Bronchial epithelial cell (primary cell): Measurements from ENCODE around the gene NEURL1. TPM values are rescaled to one million over a fixed set of nuclear protein-coding genes. Genes with fewer than 3 reads are reported as not detected.

Source experiments
- DNase-seq: peaks from one replicate; pipeline ENCODE4 v3.0.0-alpha.2; 2010; ENCODE audit warnings: low read depth
- FAIRE-seq: peaks from 2 replicates; lab custom pipeline; 2011; peaks lifted over from hg19 to GRCh38; lab: Jason Lieb, UNC
- H3K27me3 ChIP-seq: 2 replicates; pipeline ENCODE4 v1.5.1; 2011; ENCODE audit warnings: low read length; ENCODE audit not compliant: control insufficient read depth, insufficient read depth
- H3K36me3 ChIP-seq: 2 replicates; pipeline ENCODE4 v1.5.1; 2011; ENCODE audit warnings: low read length; ENCODE audit not compliant: control insufficient read depth, insufficient read depth
- H3K4me3 ChIP-seq: 2 replicates; pipeline ENCODE4 v1.5.1; 2011; ENCODE audit warnings: mild to moderate bottlenecking, low read depth, low read length, control low read depth
- total RNA-seq: library from RNA; depleted of rRNA; stranded (reverse); fragments of >200 nt; gene quantifications from 2 replicates; pipeline ENCODE4 v1.2.1, GENCODE V29; 2014
- TF ChIP-seq, protein P1 (sequence below): IDR thresholded peaks from 2 replicates; pipeline ENCODE4 v1.5.1; 2011; ENCODE audit warnings: mild to moderate bottlenecking, moderate library complexity, low read length, control low read depth, inconsistent platforms; ENCODE audit not compliant: insufficient read depth, severe bottlenecking

Gene NEURL1
- total RNA-seq, 1 donor from 2014 or later = 1.1 TPM

DNA sequence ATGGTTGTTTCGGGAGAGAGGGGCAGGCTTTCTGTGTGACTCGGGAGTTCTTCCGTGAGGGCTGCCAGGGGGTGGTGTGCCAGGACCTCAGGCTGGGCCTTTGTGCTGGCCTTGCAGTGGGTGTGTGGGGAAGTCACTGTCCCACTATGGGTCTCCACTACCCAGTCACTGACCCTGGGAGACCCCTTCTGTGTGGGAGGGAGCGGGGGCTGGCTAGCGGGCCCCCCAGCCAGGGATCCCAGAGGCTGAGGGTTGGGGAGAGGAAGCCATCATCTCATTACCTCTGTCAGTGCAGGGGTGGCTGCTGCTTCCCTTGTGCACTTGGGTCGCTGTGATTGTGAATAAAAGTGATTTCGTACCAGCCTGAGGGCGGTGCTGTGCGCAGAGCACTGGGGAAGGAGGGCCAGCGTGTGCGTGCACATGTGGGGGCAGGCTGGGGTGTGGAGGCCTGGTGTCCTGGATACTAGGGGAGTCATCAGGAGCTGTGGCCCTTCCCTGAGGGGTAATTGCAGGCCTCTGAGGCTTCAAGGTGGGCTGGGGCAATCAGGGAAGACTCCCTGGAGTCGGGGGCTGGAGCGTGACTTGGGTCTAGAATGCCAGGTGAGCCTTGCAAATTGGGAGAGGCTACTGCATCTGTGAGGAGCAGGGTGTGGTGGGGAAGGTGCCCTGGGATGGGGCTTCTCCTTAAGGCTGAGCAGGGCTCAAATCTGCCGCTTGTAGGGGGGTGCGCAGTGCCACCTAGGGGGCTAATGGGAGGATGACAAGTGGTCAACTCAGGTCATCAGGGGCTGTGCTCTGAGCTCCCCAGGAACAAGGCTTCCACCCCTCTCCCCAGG lies 98.9 kb downstream of the NEURL1 start:
- TF ChIP-seq, protein P1, sequence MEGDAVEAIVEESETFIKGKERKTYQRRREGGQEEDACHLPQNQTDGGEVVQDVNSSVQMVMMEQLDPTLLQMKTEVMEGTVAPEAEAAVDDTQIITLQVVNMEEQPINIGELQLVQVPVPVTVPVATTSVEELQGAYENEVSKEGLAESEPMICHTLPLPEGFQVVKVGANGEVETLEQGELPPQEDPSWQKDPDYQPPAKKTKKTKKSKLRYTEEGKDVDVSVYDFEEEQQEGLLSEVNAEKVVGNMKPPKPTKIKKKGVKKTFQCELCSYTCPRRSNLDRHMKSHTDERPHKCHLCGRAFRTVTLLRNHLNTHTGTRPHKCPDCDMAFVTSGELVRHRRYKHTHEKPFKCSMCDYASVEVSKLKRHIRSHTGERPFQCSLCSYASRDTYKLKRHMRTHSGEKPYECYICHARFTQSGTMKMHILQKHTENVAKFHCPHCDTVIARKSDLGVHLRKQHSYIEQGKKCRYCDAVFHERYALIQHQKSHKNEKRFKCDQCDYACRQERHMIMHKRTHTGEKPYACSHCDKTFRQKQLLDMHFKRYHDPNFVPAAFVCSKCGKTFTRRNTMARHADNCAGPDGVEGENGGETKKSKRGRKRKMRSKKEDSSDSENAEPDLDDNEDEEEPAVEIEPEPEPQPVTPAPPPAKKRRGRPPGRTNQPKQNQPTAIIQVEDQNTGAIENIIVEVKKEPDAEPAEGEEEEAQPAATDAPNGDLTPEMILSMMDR = peak; percentile 74
- DNase-seq (peak; percentile 33), FAIRE-seq (peak; percentile 28)
- H3K4me3 ChIP-seq = no peak overlapping the region
- no peaks in the 10 kb centered on the region for H3K27me3 ChIP-seq
- H3K36me3 ChIP-seq = no peaks in the 10 kb centered on the region

DNA sequence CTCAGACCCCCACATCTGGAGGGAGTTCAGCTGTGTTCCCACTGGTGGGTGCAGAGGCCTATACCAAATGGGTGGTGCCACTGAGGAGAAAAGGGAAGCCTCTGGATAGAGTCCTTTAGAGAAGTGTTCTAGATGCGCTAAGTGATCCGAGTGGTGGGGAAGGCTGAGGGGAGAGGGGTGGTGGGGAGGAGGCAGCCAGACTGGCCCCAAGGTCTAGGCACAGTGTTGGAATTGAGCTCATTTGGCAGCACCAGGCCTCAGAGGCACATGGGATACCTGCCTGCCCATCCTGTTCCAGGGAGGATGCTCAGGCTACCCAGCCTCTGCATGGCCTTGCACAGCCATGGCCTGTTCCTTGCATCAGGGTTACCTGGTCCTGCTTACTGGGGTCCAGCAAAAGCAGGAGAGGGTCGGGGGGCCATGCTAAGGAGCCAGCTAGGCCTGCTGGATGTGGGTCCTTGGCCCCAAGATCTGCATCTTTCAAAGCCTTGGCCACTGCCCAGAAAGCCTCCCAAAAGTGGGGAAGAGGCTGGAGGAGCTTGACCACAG lies 99.6 kb downstream of the NEURL1 start:
- FAIRE-seq (no peak), DNase-seq (no peak)
- Histone ChIP-seq H3K27me3 (no peaks in the 10 kb centered on the region), H3K4me3 (no peak overlapping the region), H3K36me3 (no peaks in the 10 kb centered on the region)
- TF ChIP-seq, protein P1 = no peak

DNA sequence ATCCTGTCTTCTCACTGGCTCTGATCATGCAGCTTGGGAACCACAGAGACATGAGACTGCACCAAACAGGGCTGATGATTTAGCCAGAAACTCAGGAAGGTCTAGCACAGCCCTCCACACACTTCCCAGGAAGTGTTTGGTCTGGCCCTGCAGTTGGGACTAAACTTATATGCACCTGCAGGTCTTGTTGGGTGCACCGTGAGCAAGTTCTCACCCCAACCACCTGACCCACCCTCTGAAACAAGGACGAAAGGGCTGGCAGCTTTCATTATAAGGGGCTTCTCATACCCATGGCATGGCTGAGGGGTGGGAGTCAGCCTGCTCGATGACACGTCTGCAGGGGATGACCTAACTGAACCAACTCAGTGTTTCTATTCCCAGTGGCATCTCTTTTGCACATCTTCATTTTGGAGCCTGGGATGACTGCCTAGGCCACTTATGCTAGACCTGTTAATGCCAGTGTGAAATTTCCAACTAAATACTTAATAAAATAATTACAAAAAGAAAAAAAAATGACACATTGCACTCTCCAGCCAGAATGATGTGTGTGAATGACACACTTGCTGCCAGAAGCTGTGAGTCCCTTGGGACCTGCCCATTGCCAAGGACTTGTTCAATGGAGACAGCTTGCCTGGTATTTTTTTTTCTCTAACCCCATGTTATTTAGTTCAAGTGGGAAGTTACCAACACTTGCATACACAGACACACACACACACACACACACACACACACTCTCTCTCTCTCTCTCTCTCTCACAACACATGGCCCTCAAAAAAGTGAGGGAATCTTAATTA lies 102.6 kb downstream of the NEURL1 start:
- DNase-seq = no peak
- no peak overlapping the region for H3K4me3 ChIP-seq
- H3K36me3 ChIP-seq = peaks cover 3% of the 10 kb centered on the region
- FAIRE-seq = peak; percentile 86
- TF ChIP-seq, protein P1 = no peak
- H3K27me3 ChIP-seq = no peaks in the 10 kb centered on the region

DNA sequence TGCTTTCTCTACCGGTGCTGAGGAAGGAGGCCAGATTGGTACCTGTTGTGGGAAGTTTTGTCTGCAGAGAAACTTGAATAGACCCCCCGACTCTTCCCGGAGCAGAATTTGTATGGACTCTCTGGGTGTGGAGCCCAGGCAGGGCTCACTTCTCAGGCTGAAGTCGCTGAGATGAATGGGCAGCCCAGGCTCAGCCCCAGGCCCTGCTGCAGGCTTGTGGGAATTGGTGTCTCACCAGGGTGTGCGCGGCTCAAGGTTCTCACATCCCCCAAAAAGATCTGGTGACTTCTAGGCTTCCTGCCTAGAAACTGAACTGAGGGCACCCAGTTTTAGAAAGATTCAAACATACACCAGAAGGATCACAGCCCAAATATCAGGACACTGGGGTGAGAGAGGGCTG lies 103.5 kb downstream of the NEURL1 start:
- Histone ChIP-seq H3K4me3 (no peak overlapping the region), H3K36me3 (peaks cover 6% of the 10 kb centered on the region), H3K27me3 (no peaks in the 10 kb centered on the region)
- no peak for FAIRE-seq
- DNase-seq = no peak
- TF ChIP-seq, protein P1 = no peak

DNA sequence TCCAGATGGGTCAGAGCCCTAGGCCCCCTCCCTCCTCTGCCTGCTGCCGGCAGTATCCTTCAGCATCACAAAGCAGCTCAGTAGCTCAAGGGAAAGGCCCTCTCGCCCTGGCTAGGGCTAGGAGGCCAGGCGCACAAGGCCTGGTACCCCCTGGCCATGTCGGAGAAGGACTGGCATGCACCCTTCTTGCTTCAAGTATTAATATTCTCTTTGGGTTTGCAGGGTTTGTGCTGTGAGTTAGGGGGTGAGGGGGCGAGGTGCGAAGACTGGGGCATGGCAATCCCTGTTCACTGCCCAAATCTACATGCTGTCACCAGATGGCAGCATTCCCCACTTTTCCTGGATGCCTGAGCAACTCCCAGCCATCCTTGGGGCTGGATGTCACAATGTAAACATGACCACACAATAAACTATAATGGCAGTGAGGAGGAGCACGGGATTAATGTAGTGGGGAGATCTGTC lies 105.2 kb downstream of the NEURL1 start:
- FAIRE-seq = peak; percentile 79
- TF ChIP-seq, protein P1 = peak; percentile 75
- H3K36me3 ChIP-seq = peaks cover 18% of the 10 kb centered on the region
- no peaks in the 10 kb centered on the region for H3K27me3 ChIP-seq
- no peak overlapping the region for H3K4me3 ChIP-seq
- peak; percentile 60 for DNase-seq
